GM12878 (cell line): ENCODE measurements around the gene ALPP. TPM values are rescaled to one million over a fixed set of nuclear protein-coding genes. Genes with fewer than 3 reads are reported as not detected.
"Not testable (repeated sequence)": the region's sequence is repeated elsewhere in the genome, so short reads cannot be mapped to it uniquely, and the experiment has no call there.

Experiments used
- ATAC-seq: fragments of 200-7000 bp; cut with Tn5 transposase; 3 replicates; pipeline ENCODE4 v1.9.1; 2020; ENCODE audit warnings: mild to moderate bottlenecking, moderate library complexity
- BruUV-seq: library from RNA; stranded (reverse); fragments of 400-500 nt; replicated peaks from 2 replicates; lab custom pipeline; 2021; lab: Mats Ljungman, UMichigan
- CTCF ChIA-PET: fragments of 300-600 bp; sonication (Branson Sonifier 250); formaldehyde crosslinking; extraction: SDS; loops from one replicate; lab custom pipeline; 2021; ENCODE audit warnings: inconsistent platforms; lab: Yijun Ruan, JAX
- POLR2A ChIA-PET: fragments of 350-600 bp; formaldehyde crosslinking; extraction: SDS; loops from one replicate; lab custom pipeline; 2021; ENCODE audit warnings: inconsistent platforms; lab: Charles Lee
- RAD21 ChIA-PET: fragments of 300-600 bp; sonication (Branson Sonifier 250); formaldehyde crosslinking; loops from one replicate; lab custom pipeline; 2023; ENCODE audit warnings: antibody characterized with exemption; ENCODE audit not compliant: unreplicated experiment; lab: Charles Lee
- SMC1A ChIA-PET: fragments of 300-600 bp; sonication (Branson Sonifier 250); formaldehyde crosslinking; loops from one replicate; lab custom pipeline; 2023; ENCODE audit not compliant: unreplicated experiment, uncharacterized antibody; lab: Charles Lee
- DNase-seq: peaks from one replicate; pipeline ENCODE4 v3.0.0-alpha.2; 2011; ENCODE audit warnings: low read depth, low spot score
- FAIRE-seq: peaks from 3 replicates; lab custom pipeline; 2011; peaks lifted over from hg19 to GRCh38; lab: Jason Lieb, UNC
- H2AFZ ChIP-seq: 2 replicates; pipeline ENCODE4 v1.6.0; 2011; ENCODE audit warnings: low read depth, low read length, control low read depth; ENCODE audit not compliant: control insufficient read depth
- H3K27ac ChIP-seq: 2 replicates; pipeline ENCODE4 v1.5.1; 2011; ENCODE audit warnings: control low read depth; ENCODE audit not compliant: control insufficient read depth, insufficient read depth
- H3K27me3 ChIP-seq, 2 experiments: replicated peaks in 1 of 2; 2 replicates each; pipeline versions ENCODE4 v1.6.0 to v1.6.1; 2011; ENCODE audit warnings: low read length in 1 of 2; ENCODE audit not compliant: control insufficient read depth in 2 of 2, insufficient read depth in 2 of 2
- H3K36me3 ChIP-seq, 2 experiments: 2 replicates each; pipeline ENCODE4 v1.5.1; 2011; ENCODE audit warnings: low read length in 1 of 2; ENCODE audit not compliant: control insufficient read depth in 2 of 2, insufficient read depth in 2 of 2
- H3K4me1 ChIP-seq: 2 replicates; pipeline ENCODE4 v1.6.1; 2011; ENCODE audit warnings: mild to moderate bottlenecking, low read length, moderate library complexity, mixed read lengths; ENCODE audit not compliant: control insufficient read depth, insufficient read depth
- H3K4me2 ChIP-seq: 2 replicates; pipeline ENCODE4 v1.6.0; 2011; ENCODE audit warnings: control low read depth; ENCODE audit not compliant: control insufficient read depth, insufficient read depth
- H3K4me3 ChIP-seq: fragments of 200-600 bp; sonication (generic); 2 replicates; pipeline ENCODE4 v1.5.1; 2016
- H3K79me2 ChIP-seq: 2 replicates; pipeline ENCODE4 v1.6.0; 2011; ENCODE audit warnings: low read length; ENCODE audit not compliant: control insufficient read depth, insufficient read depth
- H3K9ac ChIP-seq: 2 replicates; pipeline ENCODE4 v1.8.0; 2011; ENCODE audit warnings: low read length, control low read depth, mixed read lengths; ENCODE audit not compliant: control insufficient read depth, insufficient read depth
- H3K9me3 ChIP-seq: replicated peaks from 3 replicates; pipeline ENCODE4 v1.5.1; 2011; ENCODE audit warnings: mild to moderate bottlenecking, low read length; ENCODE audit not compliant: control insufficient read depth, insufficient read depth
- H4K20me1 ChIP-seq: 2 replicates; pipeline ENCODE4 v1.6.0; 2011; ENCODE audit not compliant: control insufficient read depth, insufficient read depth
- CBFB ChIP-seq: IDR thresholded peaks from 2 replicates; pipeline ENCODE4 v1.6.1; 2016; ENCODE audit warnings: antibody characterized with exemption, low read depth
- CUX1 ChIP-seq: IDR thresholded peaks from 2 replicates; pipeline ENCODE4 v1.6.1; 2012; ENCODE audit warnings: improper control_type of control experiment, low read depth, low read length; ENCODE audit not compliant: insufficient replicate concordance
- EED ChIP-seq: sonication (generic); IDR thresholded peaks from 2 replicates; pipeline ENCODE4 v1.6.1; 2016; ENCODE audit warnings: antibody characterized with exemption, low read depth
- HDGF ChIP-seq: fragments of 450-650 bp; IDR thresholded peaks from 2 replicates; pipeline ENCODE4 v1.6.1; 2016; ENCODE audit warnings: antibody characterized with exemption
- IKZF2 ChIP-seq, 2 experiments: fragments of 450-650 bp; IDR thresholded peaks; 2 replicates each; pipeline ENCODE4 v1.6.1; 2017; ENCODE audit warnings: mild to moderate bottlenecking in 2 of 2, moderate library complexity in 2 of 2
- MAX ChIP-seq: IDR thresholded peaks from 2 replicates; pipeline ENCODE4 v1.6.1; 2012; ENCODE audit warnings: low read depth, low read length, improper control_type of control experiment
- NR2C2 ChIP-seq: IDR thresholded peaks from 2 replicates; pipeline ENCODE4 v1.6.1; 2011; ENCODE audit warnings: borderline replicate concordance, low read depth; ENCODE audit not compliant: control insufficient read depth, insufficient read length
- POLR2A ChIP-seq: IDR thresholded peaks from 2 replicates; pipeline ENCODE4 v1.6.1; 2011; ENCODE audit warnings: low read depth, mild to moderate bottlenecking, low read length
- PRDM15 ChIP-seq: fragments of 450-650 bp; formaldehyde crosslinking; IDR thresholded peaks from 2 replicates; pipeline ENCODE4 v1.4.0; 2020; ENCODE audit warnings: mild to moderate bottlenecking, moderate library complexity
- RUNX3 ChIP-seq: IDR thresholded peaks from 2 replicates; pipeline ENCODE4 v1.6.1; 2012; ENCODE audit warnings: low read length, inconsistent platforms
- SP1 ChIP-seq: IDR thresholded peaks from one replicate; pipeline ENCODE4 v1.6.1; 2011; ENCODE audit warnings: low read depth, low read length
- SUPT20H ChIP-seq: IDR thresholded peaks from 2 replicates; pipeline ENCODE4 v1.6.1; 2011; ENCODE audit warnings: low read depth, mild to moderate bottlenecking, low read length, moderate library complexity, borderline replicate concordance; ENCODE audit not compliant: control insufficient read depth
- WGBS: methylation state at CpG from one replicate; pipeline ENCODE4 v1.1.6; 2016; ENCODE audit warnings: low lambda C conversion rate; ENCODE audit not compliant: insufficient replicate concordance, insufficient coverage; ENCODE audit errors: missing lambda C conversion rate; 5-methylcytosine and 5-hydroxymethylcytosine counted together
- in situ Hi-C: fragments of 300-500 bp; cut with MboI; formaldehyde crosslinking; loops from 9 replicates; pipeline ENCODE4 v1.14.3; 2018; ENCODE audit warnings: mixed read lengths
- intact Hi-C: fragments of 100-400 bp; cut with micrococcal nuclease; formaldehyde crosslinking; loops from one replicate; pipeline ENCODE4 v1.14.2; 2022; ENCODE audit not compliant: unreplicated experiment
- polyA plus RNA-seq, 11 experiments: library from polyadenylated mRNA; depleted of rRNA in 4 of 11; unstranded in 6 of 11; stranded (reverse) in 5 of 11; fragments of >200 nt; fragmentation: Nextera tagmentation in 4 of 11; fragmentation: Illumina TruSeq in 1 of 11; extraction: Ambion mirVana in 4 of 11; extraction: Trizol in 1 of 11; gene quantifications; 1 replicate in 1 of 11; 2 replicates in 10 of 11; pipeline versions ENCODE4 v1.2.1 to v1.2.3, GENCODE V29; 2011 to 2016; ENCODE audit warnings: inconsistent platforms in 2 of 11, missing spikeins in 2 of 11, low read depth in 1 of 11
- total RNA-seq, 4 experiments: library from RNA; depleted of rRNA in 3 of 4; stranded (reverse); fragments of >200 nt in 3 of 4; fragmentation: Illumina TruSeq in 1 of 4; extraction: Trizol in 1 of 4; gene quantifications; 2 replicates each; pipeline versions ENCODE4 v1.2.1 to v1.2.3, GENCODE V29; 2013 to 2021

The ALPP gene
- total and polyA plus RNA-seq, 10 of the 15 experiments (the other 5 are each of a cell fraction or from before 2014, with no cell fraction given), result 0.21 TPM; not detected in 9

GRCh38 chr2:232363784-232364615, 14.6 kb upstream of the ALPP start (continued):
- TF ChIP-seq MAX, result no peak
- 0 out of 2 replicates have a peak, but pooled peaks have one; percentile 18 for TF ChIP-seq EED
- TF ChIP-seq POLR2A, result no peak
- TF ChIP-seq HDGF, result no peak
- TF ChIP-seq SUPT20H, result no peak
- no peak for TF ChIP-seq SP1
- TF ChIP-seq PRDM15, result no peak
- TF ChIP-seq CBFB, result 0 out of 2 replicates have a peak, but pooled peaks have one; percentile 34
- TF ChIP-seq CUX1, result no peak
- TF ChIP-seq RUNX3, result peak; percentile 62
- TF ChIP-seq IKZF2 (IDR thresholded peaks at IDR 0.05), result 0 out of 4 replicates have a peak, but pooled peaks of 1 of the 2 experiments have one; percentile 20
- TF ChIP-seq NR2C2, result no peak

GRCh38 chr2:232364806-232365594, 13.6 kb upstream of the ALPP start:
- H3K4me1 ChIP-seq, H3K27me3 ChIP-seq, H3K36me3 ChIP-seq, H3K79me2 ChIP-seq, H2AFZ ChIP-seq, RAD21 ChIA-PET, H3K4me3 ChIP-seq, POLR2A ChIA-PET, intact Hi-C loops, H3K9ac ChIP-seq, in situ Hi-C loops, H4K20me1 ChIP-seq, H3K9me3 ChIP-seq, H3K4me2 ChIP-seq, ATAC-seq, DNase-seq, H3K27ac ChIP-seq, BruUV-seq: not testable (repeated sequence)
- peak; percentile 18 for FAIRE-seq
- ChIA-PET CTCF (interaction anchor here (0.6 to 1.3 kb wide), 2 partner anchors 72 to 459 kb away, joined by 3 read pairs; no protein-coding TSS in a partner anchor), SMC1A (interaction anchor here (0.7 to 1.3 kb wide), 2 partner anchors 9 to 44 kb away, joined by 3 read pairs; no protein-coding TSS in a partner anchor)
- WGBS, result 51% methylated on average over 15 of the region's 18 CpGs
